HG03097 (cell line): ENCODE results near the gene EVI5L.
A peak's percentile ranks its signal among the peaks of the same experiment; 100 is the strongest.
"Not testable (repeated sequence)": the region's sequence is repeated elsewhere in the genome, so short reads cannot be mapped to it uniquely, and the experiment has no call there.

Experiments used
- ATAC-seq: cut with Tn5 transposase; IDR thresholded peaks from one replicate; pipeline ENCODE4 v1.9.1; 2021; ENCODE audit not compliant: unreplicated experiment, low FRiP score

The EVI5L gene

DNA sequence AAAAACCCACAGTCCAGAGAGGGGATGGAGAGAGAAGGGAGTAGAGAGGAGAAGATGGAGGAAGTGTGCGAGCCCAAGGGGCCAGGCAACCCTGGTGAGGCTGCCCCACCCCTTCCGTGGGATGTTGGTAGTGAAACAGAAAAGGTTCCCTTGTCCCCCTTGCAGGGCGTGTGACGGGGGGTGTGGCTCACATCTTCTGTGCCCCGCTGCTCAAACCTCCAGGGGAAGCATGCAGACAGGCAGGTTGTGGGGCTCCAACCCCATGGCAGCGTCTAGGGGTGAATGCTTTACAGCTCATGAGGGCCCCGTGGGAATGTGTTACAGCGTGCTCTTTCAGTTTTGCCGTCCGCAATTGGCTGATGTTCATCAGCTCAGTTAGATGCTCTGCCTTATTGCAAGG is 14.7 kb upstream of the EVI5L start:
- peak; percentile 39 for ATAC-seq

DNA sequence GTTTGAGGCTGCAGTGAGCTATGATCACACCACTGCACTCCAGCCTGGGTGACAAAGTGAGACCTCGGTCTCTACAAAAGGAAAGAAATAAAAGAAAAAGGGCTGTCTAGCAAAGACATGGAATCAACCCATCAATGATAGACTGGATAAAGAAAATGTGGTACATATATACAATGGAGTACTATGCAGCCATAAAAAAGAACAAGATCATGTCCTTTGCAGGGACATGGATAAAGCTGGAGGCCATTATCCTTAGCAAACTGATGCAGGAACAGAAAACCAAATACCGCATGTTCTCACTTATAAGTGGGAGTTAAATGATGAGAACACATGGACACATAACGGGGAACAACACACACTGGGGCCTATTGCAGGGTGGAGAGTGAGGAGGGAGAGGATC is 14.0 kb upstream of the EVI5L start:
- ATAC-seq: not testable (repeated sequence)

DNA sequence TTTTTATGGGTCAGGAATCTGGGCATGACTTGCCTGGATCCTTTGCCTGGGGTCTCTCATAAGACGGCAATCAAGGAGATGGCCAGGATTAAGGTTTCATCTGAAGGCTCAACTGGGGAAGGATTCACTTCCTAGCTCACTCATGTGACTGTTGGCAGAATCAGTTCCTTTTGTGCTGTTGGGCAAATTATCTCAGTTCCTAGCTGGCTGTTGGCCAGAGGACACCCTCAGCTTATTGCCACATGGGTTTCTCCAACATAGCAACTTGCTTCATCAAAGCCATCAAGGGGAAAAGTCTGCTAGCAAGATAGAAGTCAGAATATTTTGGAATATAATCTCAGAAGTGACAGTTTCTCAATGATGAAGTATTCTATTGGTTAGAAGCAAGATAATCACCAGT is 12.2 kb upstream of the EVI5L start:
- ATAC-seq: no peak

DNA sequence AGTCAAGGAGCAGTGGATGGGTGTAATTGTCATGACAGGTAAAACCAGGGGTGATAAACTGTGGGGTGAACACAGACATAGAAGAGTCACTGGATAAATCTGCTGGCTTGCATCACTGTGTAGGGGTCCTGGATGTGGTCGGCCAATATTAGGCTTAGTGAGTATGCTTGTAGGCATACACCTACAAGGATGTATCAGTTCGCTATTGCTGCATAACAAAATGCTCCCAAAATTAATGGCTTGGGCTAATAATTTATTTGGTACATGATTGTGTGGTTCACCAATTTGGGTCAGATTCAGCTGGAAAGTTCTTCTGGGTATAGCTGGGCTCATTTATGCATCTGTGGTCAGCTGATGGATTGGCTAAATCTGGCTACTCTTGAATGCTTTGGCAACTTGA is 11.2 kb upstream of the EVI5L start:
- no peak for ATAC-seq

DNA sequence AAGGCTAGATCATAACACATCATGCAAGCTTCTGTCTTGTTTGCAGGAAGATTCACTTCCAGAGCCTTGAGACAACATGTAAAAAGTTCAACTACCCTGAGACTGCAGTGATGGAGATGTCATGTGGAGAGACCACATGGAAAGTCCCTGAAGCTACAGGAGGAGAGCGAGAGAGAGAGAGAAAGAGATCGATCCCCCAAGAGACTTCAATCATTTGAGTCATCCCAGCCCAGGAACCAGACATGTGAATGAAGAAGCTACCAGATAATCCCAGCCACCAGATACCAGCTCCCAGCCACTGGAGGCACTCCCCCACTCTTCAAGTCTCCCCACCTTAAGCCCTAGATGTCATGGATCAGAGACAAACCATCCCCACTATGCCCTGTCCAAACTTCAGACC is 10.7 kb upstream of the EVI5L start:
- no peak for ATAC-seq

DNA sequence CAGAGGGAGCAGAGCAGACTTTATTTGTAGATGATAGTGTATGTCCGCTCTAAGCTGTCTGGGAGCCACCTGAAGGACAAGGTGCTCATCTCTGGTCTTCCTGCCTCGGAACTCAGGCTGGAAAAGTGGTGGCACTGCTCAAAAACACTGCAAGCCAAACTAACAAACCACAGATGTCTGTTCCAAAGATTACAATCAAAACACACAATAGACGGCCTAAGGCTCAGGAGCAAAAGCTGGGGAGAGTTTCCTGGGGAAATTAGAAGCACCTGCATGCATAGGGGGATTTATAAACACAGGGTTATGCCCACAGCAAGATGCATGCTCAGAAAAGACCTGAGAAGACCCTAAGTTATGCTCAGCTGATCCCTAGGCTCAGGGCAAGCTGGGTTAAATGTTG is 9.4 kb upstream of the EVI5L start:
- ATAC-seq: no peak

- ATAC-seq: no peak
Observed at GRCh38 chr19:7822910-7823515, 7.0 kb upstream of the EVI5L start.

DNA sequence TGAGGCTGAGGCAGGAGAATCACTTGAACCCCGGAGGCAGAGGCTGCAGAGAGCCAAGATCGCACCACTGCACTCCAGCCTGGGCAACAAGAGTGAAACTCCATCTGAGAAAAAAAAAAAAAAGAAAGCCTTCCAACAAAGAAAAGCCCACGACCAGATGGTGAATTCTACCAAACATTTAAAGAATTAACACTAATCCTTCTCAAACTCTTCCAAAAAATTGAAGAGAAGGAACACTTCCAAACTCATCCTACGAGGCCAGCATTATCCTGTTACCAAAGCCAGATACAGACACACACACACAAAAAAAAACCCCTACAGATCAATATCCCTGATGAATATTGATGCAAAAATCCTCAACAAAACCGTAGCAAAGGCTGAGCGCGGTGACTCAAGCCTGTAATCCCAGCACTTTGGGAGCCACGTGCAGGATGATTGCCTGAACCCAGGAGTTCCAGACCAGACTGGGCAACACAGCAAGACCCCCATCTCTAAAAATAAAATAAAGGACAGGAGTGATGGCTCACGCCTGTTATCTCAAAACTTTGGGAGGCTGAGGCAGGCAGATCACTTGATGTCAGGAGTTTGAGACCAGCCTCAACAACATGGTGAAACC is 6.2 kb upstream of the EVI5L start:
- no peak for ATAC-seq

DNA sequence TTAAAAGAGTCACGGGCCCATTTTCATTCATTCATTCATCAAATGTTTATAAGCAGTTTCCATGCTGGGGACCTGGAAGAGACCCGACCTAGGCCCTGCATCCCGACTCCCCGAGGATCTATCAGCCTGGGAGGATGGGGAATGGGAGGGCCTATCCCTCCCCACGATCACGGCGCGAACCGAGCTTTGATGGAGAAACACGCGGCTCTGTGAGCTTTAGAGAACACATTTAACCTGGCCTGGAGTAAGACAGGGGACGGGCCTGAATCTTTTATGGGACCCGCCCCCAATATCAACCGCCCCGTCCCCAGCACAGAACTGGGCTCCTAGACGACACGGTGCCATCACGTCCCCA is 875 bp upstream of the EVI5L start:
- ATAC-seq: no peak

- no peak for ATAC-seq
Observed at GRCh38 chr19:7830272-7830771, 304 bp downstream of the EVI5L start.

DNA sequence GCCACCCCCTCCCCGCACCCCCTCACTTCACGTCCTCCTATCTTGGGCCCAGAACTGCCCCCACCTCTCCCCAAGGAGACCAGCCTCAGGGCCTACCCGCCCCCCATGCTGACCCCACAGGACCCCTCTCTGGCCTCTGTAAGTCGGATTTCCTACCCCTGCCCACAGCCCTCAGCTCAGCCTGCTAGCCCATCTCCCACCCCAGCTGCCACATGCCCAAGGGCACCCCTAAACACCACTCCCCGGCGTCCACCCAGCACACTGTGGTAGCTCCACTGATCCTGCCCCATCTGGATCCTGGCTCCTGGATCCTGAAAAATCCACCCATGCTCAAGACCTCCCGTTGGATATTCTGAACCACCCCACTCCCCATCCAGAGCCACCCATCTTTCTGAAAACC is 805 bp downstream of the EVI5L start:
- no peak for ATAC-seq

DNA sequence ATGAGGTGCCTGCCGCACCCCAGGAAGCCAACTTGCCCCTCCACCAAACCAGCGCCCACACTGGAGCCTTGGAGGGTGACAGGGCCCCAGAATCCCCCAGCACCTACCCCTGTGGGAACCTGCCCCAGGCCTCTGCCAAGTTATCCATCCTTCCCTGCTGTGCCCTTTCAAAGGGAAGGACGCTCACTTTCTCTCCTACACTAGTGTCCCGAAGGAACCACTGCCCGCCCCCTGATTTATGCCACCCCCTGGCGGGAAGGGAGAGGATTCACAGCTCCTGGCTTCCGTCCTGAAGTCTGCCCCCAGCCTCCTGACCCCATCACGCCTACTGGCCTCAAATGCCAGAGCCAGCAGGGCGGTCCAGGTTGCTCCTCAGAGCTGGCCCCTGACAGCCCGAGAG is 1.4 kb downstream of the EVI5L start:
- no peak for ATAC-seq

- ATAC-seq: no peak
Observed at GRCh38 chr19:7832009-7832408, 2.0 kb downstream of the EVI5L start.

- ATAC-seq: no peak
Observed at GRCh38 chr19:7832781-7833180, 2.8 kb downstream of the EVI5L start.

- no peak for ATAC-seq
Observed at GRCh38 chr19:7833225-7834099, 3.4 kb downstream of the EVI5L start.

GRCh38 chr19:7839476-7839875 is 9.5 kb downstream of the EVI5L start:
- no peak for ATAC-seq

DNA sequence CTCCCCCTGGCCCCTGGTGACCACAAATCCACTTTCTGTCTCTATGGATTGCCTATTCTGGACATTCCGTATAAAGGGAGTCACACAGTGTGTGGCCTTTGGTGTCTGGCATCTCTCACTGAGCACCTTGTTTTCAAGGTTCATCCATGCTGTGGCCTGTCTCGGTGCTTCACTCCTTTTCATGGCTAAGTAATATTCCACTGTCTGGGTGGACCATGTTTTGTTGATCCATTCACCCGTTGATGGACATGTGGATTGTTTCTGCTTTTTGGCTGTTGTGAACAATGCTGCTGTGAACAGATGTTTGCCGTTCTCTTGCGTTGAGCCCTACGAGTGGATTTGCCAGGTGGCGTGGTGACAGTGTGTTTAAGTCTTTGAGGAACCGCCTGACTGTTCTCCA is 10.6 kb downstream of the EVI5L start:
- ATAC-seq: no peak

DNA sequence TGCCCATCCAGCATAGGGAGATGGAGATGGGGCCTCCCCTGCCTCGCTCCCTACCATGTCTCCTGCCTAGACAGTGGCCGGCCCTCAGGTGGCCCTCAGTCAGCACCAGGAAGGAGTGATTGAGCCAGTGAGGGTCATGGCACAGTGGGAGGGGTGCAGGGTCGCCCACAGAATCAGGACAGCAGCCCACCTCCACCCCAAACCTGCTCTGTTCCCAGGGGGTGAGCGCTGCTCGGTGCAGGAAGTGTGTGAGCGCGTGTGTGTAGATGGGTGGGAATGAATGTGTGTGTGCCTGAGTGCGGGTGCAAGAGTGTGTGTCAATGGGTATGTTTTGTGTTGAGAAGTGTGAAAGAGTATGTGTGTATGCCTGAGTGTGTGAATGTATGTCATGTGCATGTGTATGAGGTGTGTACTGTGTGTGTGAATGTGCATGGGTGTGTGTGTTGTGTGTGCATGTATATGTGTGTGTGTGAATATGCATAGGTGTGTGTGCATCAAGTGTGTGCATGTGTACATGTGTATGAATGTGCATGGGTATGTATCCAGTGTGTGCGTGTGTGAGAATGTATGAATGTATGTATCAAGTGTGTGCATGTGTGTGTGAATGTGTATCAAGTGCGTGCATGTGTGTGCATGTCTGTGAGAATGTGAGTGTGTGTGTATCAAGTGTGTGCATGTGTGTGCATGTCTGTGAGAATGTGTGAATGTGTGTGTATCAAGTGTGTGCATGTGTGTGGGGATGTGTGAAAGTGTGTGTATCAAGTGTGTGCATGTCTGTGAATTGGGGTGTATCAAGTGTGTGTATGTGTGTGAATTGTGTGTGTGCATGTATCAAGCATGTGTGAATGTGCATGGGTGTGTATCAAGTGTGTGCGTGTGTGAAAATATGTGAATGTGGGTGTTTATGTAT is 12.0 kb downstream of the EVI5L start:
- ATAC-seq: no peak

GRCh38 chr19:7842661-7843294 is 12.8 kb downstream of the EVI5L start:
- no peak for ATAC-seq

DNA sequence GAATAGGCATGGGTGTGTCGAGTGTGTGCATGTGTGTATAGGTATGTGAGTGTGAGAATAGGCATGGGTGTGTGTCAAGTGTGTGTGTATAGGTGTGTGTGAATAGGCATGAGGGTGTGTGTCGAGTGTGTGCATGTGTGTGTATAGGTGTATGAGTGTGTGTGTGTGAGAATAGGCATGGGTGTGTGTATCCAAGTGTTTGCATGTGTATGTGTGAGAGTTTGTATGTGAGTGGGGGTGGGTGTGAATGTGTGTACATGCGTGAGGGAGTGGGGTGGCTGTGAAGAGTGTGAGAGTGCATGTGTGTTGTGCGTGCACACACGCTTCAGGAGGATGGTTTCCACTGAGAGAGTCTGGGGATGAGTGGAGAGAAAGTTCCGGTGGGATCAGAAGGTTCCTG is 13.5 kb downstream of the EVI5L start:
- no peak for ATAC-seq
